NB4 (cell line): ENCODE measurements around the gene NEMP1.

Source experiments
- DNase-seq: peaks from one replicate; pipeline ENCODE4 v3.0.0; 2010; ENCODE audit warnings: low read depth
- H3K4me3 ChIP-seq: one replicate; pipeline ENCODE4 v1.5.1; 2011; ENCODE audit warnings: mild to moderate bottlenecking, low read depth, low read length, moderate library complexity
- CTCF ChIP-seq: IDR thresholded peaks from one replicate; pipeline ENCODE4 v1.5.1; 2012; ENCODE audit warnings: low read depth, low read length
- MAX ChIP-seq: IDR thresholded peaks from 2 replicates; pipeline ENCODE4 v1.6.1; 2011; ENCODE audit warnings: low read depth, low read length
- MYC ChIP-seq: IDR thresholded peaks from 2 replicates; pipeline ENCODE4 v1.6.1; 2011; ENCODE audit warnings: low read depth, low read length
- POLR2A ChIP-seq: IDR thresholded peaks from 2 replicates; pipeline ENCODE4 v1.6.1; 2011; ENCODE audit warnings: mild to moderate bottlenecking; ENCODE audit not compliant: insufficient read length; ENCODE audit errors: extremely low read depth

The NEMP1 gene

GRCh38 chr12:57101892-57102695, 23.5 kb upstream of the NEMP1 start:
- DNase-seq = peak; percentile 90

GRCh38 chr12:57099766-57100165, 21.2 kb upstream of the NEMP1 start:
- DNase-seq = no peak
- H3K4me3 ChIP-seq = no peak overlapping the region
- TF ChIP-seq MYC = no peak
- TF ChIP-seq CTCF = no peak
- TF ChIP-seq POLR2A = no peak
- TF ChIP-seq MAX = no peak

More at GRCh38 chr12:57101892-57102695, 23.5 kb upstream of the NEMP1 start:
- TF ChIP-seq POLR2A (no peak), MYC (peak; percentile 57; the same call in 1 of the 2 replicates), CTCF (no peak), MAX (peak; percentile 71)
- H3K4me3 ChIP-seq = no peak overlapping the region

- no peak for DNase-seq
- TF ChIP-seq MYC = no peak
- no peak for TF ChIP-seq POLR2A
- TF ChIP-seq CTCF = no peak
- no peak for TF ChIP-seq MAX
- no peak overlapping the region for H3K4me3 ChIP-seq
These were observed 20.6 kb upstream of the NEMP1 start for GRCh38 chr12:57099047-57099714.

DNA sequence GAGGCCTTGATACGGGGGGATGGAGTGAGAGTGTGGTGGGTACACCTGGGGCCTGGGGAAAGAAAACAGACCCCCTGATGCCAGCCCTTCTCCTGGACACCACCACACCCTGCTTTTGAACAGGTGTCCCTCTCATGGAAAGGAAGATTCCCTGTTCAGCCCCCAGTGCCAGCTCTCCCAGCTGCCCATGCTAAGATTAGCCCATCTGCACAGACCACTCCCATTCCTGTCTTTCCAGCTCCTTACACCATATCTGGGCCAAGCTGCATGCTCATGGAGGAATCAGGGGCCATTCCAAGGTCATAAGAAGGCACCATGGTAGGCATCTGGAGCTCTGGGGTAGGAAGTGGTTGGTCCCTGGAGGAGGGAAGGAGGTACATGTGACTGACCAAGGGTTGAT, 20.0 kb upstream of the NEMP1 start:
- no peak overlapping the region for H3K4me3 ChIP-seq
- DNase-seq = no peak
- no peak for TF ChIP-seq CTCF
- no peak for TF ChIP-seq MAX
- no peak for TF ChIP-seq POLR2A
- no peak for TF ChIP-seq MYC

GRCh38 chr12:57097554-57097835, 18.9 kb upstream of the NEMP1 start:
- no peak for TF ChIP-seq MAX
- no peak for TF ChIP-seq CTCF
- TF ChIP-seq MYC = no peak
- TF ChIP-seq POLR2A = no peak
- peak; percentile 85 for DNase-seq
- no peak overlapping the region for H3K4me3 ChIP-seq
